Ovary (tissue), 9 donors: ENCODE data around the gene APBB2. TPM values are rescaled to one million over a fixed set of nuclear protein-coding genes. Genes with fewer than 3 reads are reported as not detected.

ENCODE experiments used
- DNase-seq, 5 donors: peaks; one replicate each; pipeline ENCODE4 v3.0.0-alpha.2; 2019 to 2020
- H3K27ac ChIP-seq, 2 donors: fragments of 200-600 bp; one replicate each; pipeline versions ENCODE4 v1.5.1 to v1.8.0; 2019 to 2022
- H3K27me3 ChIP-seq: fragments of 200-600 bp; one replicate; pipeline ENCODE4 v1.8.0; 2022
- H3K36me3 ChIP-seq: fragments of 200-600 bp; sonication (generic); one replicate; pipeline ENCODE4 v1.5.1; 2019
- H3K4me1 ChIP-seq: one replicate; pipeline ENCODE4 v1.8.1; 2013; ENCODE audit warnings: mild to moderate bottlenecking, moderate library complexity; ENCODE audit not compliant: insufficient read depth
- H3K4me3 ChIP-seq: fragments of 200-600 bp; sonication (generic); one replicate; pipeline ENCODE4 v1.5.1; 2017
- H3K9me3 ChIP-seq, 2 donors: fragments of 200-600 bp in 1 of 2; sonication (generic) in 1 of 2; one replicate each; pipeline versions ENCODE4 v1.5.1 to v1.8.1; 2013 to 2019; ENCODE audit warnings: mild to moderate bottlenecking in 1 of 2, moderate library complexity in 1 of 2
- EP300 ChIP-seq: sonication (generic); formaldehyde crosslinking; IDR thresholded peaks from one replicate; pipeline ENCODE4 v1.6.1; 2017; ENCODE audit warnings: antibody characterized with exemption
- POLR2A ChIP-seq: fragments of 450-650 bp; IDR thresholded peaks from one replicate; pipeline ENCODE4 v1.6.1; 2017; ENCODE audit warnings: antibody characterized with exemption, mild to moderate bottlenecking, moderate library complexity
- WGBS, 3 donors: extraction: QIAGEN DNeasy Blood & Tissue Kit in 1 of 3; methylation state at CpG; one replicate each; pipeline versions ENCODE4 v1.1.5 to v1.1.7; 2013 to 2017; 5-methylcytosine and 5-hydroxymethylcytosine counted together
- intact Hi-C, 4 donors: fragments of 100-400 bp; cut with DNase I; formaldehyde crosslinking; loops; one replicate each; pipeline versions ENCODE4 v1.11.0 to v1.15.1; 2022 to 2023
- polyA plus RNA-seq, 2 donors: library from polyadenylated mRNA; stranded (reverse); fragments of 200-250 nt in 1 of 2; fragments of 350-450 nt in 1 of 2; fragmentation: Illumina TruSeq in 1 of 2; extraction: RNeasy Lipid Tissue Mini Kit (QIAGEN cat#74804) in 1 of 2; gene quantifications; one replicate each; pipeline ENCODE4 v1.2.3, GENCODE V29; 2013 to 2014
- total RNA-seq, 7 donors: library from RNA; depleted of rRNA in 2 of 7; stranded (reverse); fragments of >200 nt in 2 of 7; fragmentation: NEBNext Ultra II Directional in 3 of 7; extraction: Animal tissue kit (Norgen Biotek cat#: 25700) in 3 of 7; gene quantifications; one replicate each; pipeline versions ENCODE4 v1.1.0 to v1.2.4, GENCODE V29; 2016 to 2023
- TF ChIP-seq, protein P1 (sequence below), 3 donors: fragments of 450-650 bp in 2 of 3; fragments of 200-600 bp in 1 of 3; IDR thresholded peaks; one replicate each; pipeline versions ENCODE4 v1.5.1 to v1.8.0; 2016 to 2022; ENCODE audit warnings: antibody characterized with exemption in 3 of 3, mild to moderate bottlenecking in 1 of 3
- donor health status: DM: no; HTN: no; CAD: no; lungs with moderate emphysema.
- donor health status: DM: no; HTN: no; CAD: no.
- donor health status: Bipolar disorder and iron deficiency.
- donor health status: DM: yes; HTN: yes; CAD: no.
- donor health status: DM: no; HTN: no; CAD: no.
- donor health status: DM: yes; HTN: yes; CAD: no.

Gene APBB2
- total and polyA plus RNA-seq, 9 donors, result 30.9 to 163 (median 80.1) TPM

DNA sequence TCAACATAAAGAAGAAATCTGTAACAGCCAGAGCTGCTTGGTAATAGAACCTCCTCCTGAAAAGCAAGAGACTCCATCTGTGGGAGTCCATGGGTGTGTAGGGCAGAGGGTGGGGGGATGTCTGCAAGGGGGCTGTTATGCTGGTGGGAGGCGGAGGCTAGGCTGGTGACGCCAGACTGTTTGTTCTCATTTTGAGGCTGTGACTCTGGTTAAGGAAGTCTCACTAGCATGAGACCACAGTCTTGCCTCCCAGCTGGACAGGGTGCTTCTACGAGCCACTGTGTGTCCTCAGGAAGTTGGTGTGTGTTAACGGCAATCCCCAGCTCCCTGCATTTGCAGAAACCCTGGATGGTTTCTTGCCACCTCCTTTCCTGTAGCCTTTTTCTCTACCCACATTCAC lies 384.8 kb downstream of the APBB2 start:
- H3K9me3 ChIP-seq, result no peaks in the 10 kb centered on the region
- no peaks in the 10 kb centered on the region for H3K27me3 ChIP-seq
- H3K27ac ChIP-seq, result no peak overlapping the region
- H3K36me3 ChIP-seq, result no peaks in the 10 kb centered on the region
- H3K4me3 ChIP-seq, result no peak overlapping the region
- WGBS, 3 donors, result 87 to 96% (median 91%) methylated on average over 4 of the region's 4 CpGs
- TF ChIP-seq POLR2A (no peak), EP300 (no peak)
- TF ChIP-seq, protein P1, sequence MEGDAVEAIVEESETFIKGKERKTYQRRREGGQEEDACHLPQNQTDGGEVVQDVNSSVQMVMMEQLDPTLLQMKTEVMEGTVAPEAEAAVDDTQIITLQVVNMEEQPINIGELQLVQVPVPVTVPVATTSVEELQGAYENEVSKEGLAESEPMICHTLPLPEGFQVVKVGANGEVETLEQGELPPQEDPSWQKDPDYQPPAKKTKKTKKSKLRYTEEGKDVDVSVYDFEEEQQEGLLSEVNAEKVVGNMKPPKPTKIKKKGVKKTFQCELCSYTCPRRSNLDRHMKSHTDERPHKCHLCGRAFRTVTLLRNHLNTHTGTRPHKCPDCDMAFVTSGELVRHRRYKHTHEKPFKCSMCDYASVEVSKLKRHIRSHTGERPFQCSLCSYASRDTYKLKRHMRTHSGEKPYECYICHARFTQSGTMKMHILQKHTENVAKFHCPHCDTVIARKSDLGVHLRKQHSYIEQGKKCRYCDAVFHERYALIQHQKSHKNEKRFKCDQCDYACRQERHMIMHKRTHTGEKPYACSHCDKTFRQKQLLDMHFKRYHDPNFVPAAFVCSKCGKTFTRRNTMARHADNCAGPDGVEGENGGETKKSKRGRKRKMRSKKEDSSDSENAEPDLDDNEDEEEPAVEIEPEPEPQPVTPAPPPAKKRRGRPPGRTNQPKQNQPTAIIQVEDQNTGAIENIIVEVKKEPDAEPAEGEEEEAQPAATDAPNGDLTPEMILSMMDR (IDR thresholded peaks at IDR 0.05), result no peak
- DNase-seq, result no peak
- no peaks in the 10 kb centered on the region for H3K4me1 ChIP-seq
- intact Hi-C loops, result no loop called here

DNA sequence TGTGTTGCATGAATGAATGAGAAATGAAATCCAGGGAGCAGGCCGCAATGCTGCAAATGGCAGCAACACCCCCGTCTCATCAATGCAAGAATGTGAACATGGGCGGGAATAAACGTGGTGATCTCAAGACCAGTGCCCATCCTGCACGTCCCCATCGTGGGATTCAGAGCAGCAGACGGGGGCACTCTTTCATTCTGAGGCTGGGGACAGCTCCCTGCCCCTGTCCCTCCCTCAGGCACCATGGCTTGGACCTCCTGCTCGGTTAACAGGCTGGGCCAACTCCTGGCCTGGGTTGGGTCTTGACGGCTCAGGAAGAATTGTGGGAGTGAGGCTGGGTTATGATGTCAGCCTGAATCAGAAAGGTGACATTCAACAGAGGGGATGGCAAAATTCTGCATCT lies 385.7 kb downstream of the APBB2 start:
- TF ChIP-seq POLR2A, result no peak
- no peak for TF ChIP-seq EP300
- TF ChIP-seq, protein P1 (IDR thresholded peaks at IDR 0.05), result no peak
- Histone ChIP-seq H3K9me3 (no peaks in the 10 kb centered on the region), H3K4me1 (no peaks in the 10 kb centered on the region), H3K27me3 (no peaks in the 10 kb centered on the region), H3K27ac (no peak overlapping the region), H3K36me3 (no peaks in the 10 kb centered on the region), H3K4me3 (no peak overlapping the region)
- intact Hi-C loops, result no loop called here
- no peak for DNase-seq
- WGBS, 3 donors, result 90 to 97% (median 94%) methylated on average over 9 of the region's 9 CpGs

DNA sequence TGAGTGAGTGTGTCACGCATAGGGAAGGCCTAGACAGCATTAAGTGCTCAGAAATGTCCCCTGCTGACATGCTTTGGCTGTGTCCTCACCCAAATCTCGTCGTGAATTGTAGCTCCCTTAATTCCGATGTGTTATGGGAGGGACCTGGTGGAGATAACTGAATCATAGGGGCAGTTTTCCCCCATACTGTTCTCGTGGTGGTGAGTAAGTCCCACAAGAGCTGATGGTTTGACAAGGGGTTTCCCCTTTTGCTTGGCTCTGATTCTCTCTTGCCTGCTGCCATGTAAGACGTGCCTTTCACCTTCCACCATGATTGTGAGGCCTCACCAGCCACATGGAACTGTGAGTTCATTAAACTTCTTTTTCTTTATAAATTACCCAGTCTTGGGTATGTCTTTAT lies 386.6 kb downstream of the APBB2 start:
- intact Hi-C loops, result no loop called here
- Histone ChIP-seq H3K4me3 (no peak overlapping the region), H3K36me3 (no peaks in the 10 kb centered on the region), H3K4me1 (no peaks in the 10 kb centered on the region), H3K27ac (no peak overlapping the region), H3K27me3 (no peaks in the 10 kb centered on the region), H3K9me3 (no peaks in the 10 kb centered on the region)
- WGBS, 3 donors, result 74 to 89% (median 88%) methylated on average over 6 of the region's 6 CpGs
- TF ChIP-seq, protein P1 (IDR thresholded peaks at IDR 0.05), result no peak
- TF ChIP-seq EP300 (no peak), POLR2A (no peak)
- no peak for DNase-seq

DNA sequence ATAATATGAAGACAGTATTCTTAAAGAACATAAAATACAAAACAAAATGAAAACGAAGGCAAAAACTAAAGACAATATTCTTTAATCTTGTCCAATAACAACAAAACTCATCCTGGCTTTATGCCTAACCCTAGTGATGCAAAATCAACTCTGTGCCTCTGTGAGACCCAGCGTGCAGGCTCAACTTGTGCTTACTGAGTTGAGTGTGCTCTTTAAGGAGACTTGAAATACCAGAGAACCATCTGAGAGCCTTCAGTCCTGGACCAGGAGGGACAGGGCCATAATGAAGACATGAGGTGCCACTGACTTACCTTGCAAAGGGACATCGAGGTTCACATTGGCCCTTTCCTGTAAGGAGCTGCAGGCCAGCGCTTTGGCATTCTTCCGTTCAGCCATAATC lies 387.5 kb downstream of the APBB2 start:
- H3K9me3 ChIP-seq, result no peaks in the 10 kb centered on the region

More for the DNA sequence above, 387.5 kb downstream of the APBB2 start:
- Histone ChIP-seq H3K4me1 (no peaks in the 10 kb centered on the region), H3K4me3 (no peak overlapping the region), H3K36me3 (no peaks in the 10 kb centered on the region), H3K27ac (no peak overlapping the region), H3K27me3 (no peaks in the 10 kb centered on the region)
- WGBS, 3 donors, result 78 to 84% (median 82%) methylated on average over 5 of the region's 5 CpGs
- DNase-seq, result no peak
- TF ChIP-seq, protein P1 (IDR thresholded peaks at IDR 0.05), result no peak
- TF ChIP-seq EP300 (no peak), POLR2A (no peak)
- intact Hi-C loops, result no loop called here
